GM12875 (cell line): ENCODE measurements around the gene PLPPR4.
"Not testable (repeated sequence)": the region's sequence is repeated elsewhere in the genome, so short reads cannot be mapped to it uniquely, and the experiment has no call there.

Source experiments
- H3K4me3 ChIP-seq: one replicate; pipeline ENCODE4 v1.5.1; 2011; ENCODE audit warnings: low read depth, low read length, control low read depth
- TF ChIP-seq, protein P1 (sequence below): IDR thresholded peaks from 2 replicates; pipeline ENCODE4 v1.5.1; 2011; ENCODE audit warnings: low read depth, mild to moderate bottlenecking, control low read depth, inconsistent platforms, low read length, moderate library complexity, borderline replicate concordance; ENCODE audit not compliant: insufficient read depth

Gene PLPPR4

GRCh38 chr1:99240621-99241020 is 23.7 kb upstream of the PLPPR4 start:
- TF ChIP-seq, protein P1, sequence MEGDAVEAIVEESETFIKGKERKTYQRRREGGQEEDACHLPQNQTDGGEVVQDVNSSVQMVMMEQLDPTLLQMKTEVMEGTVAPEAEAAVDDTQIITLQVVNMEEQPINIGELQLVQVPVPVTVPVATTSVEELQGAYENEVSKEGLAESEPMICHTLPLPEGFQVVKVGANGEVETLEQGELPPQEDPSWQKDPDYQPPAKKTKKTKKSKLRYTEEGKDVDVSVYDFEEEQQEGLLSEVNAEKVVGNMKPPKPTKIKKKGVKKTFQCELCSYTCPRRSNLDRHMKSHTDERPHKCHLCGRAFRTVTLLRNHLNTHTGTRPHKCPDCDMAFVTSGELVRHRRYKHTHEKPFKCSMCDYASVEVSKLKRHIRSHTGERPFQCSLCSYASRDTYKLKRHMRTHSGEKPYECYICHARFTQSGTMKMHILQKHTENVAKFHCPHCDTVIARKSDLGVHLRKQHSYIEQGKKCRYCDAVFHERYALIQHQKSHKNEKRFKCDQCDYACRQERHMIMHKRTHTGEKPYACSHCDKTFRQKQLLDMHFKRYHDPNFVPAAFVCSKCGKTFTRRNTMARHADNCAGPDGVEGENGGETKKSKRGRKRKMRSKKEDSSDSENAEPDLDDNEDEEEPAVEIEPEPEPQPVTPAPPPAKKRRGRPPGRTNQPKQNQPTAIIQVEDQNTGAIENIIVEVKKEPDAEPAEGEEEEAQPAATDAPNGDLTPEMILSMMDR = no peak

DNA sequence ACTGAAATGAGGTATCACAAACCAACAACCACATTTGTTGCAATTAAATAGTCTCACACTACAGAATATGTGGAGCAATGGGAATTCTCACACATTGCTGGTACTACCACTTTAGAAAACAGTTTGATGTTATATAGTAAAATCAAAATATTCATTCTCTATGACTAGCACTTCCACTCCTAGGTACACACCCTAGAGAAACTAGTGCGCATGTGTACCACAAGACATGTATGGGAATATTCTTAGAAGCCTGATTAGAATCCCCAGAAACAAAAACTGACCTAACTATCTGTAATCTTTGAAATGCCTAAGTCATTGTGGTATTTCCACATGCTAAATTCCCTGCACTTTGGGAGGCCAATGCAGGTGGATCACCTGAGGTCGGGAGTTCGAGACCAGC is 18.1 kb upstream of the PLPPR4 start:
- TF ChIP-seq, protein P1 = no peak
- no peak overlapping the region for H3K4me3 ChIP-seq

More at GRCh38 chr1:99240621-99241020, 23.7 kb upstream of the PLPPR4 start:
- no peak overlapping the region for H3K4me3 ChIP-seq

DNA sequence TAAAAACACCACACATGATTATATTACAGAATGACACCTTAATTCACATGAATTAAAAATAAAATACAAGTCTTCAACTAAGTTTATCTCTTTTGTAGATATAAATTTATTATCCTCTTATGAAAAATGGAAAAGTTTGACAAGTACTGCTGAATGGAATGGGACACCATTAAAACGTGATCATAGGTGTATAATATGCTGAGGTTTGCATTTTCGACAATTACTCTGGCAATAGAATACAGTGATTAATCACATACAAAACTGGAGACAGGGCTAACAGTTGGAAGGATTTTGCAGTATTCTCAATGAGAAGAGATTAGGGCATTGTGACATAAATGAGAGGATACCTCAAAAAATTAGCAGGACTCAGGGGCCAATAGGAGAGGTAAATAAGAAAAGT is 17.1 kb upstream of the PLPPR4 start:
- TF ChIP-seq, protein P1 = no peak
- no peak overlapping the region for H3K4me3 ChIP-seq

- TF ChIP-seq, protein P1 = no peak
- no peak overlapping the region for H3K4me3 ChIP-seq
Measured at GRCh38 chr1:99250728-99251127, 13.6 kb upstream of the PLPPR4 start.

GRCh38 chr1:99251308-99251707 is 13.0 kb upstream of the PLPPR4 start:
- H3K4me3 ChIP-seq = no peak overlapping the region
- TF ChIP-seq, protein P1 = no peak

GRCh38 chr1:99252630-99253029 is 11.7 kb upstream of the PLPPR4 start:
- TF ChIP-seq, protein P1 = no peak
- no peak overlapping the region for H3K4me3 ChIP-seq

DNA sequence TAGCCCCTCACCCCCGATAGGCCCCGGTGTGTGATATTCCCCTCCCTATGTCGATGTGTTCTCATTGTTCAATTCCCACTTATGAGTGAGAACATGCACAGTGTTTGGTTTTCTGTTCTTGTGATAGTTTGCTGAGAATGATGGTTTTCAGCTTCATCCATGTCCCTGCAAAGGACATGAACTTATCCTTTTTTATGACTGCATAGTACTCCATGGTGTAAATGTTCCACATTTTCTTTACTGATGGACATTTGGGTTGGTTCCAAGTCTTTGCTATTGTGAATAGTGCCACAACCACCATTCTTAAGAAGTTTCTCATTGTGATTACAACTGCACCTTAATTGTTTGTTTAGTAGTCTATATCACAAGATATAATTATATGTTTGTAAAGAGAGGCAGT is 3.9 kb upstream of the PLPPR4 start:
- not testable (repeated sequence) for H3K4me3 ChIP-seq

- H3K4me3 ChIP-seq = no peak overlapping the region
- TF ChIP-seq, protein P1 = no peak
Measured at GRCh38 chr1:99265124-99265523, 832 bp downstream of the PLPPR4 start.
